Panc1 (cell line): Measurements from ENCODE around the gene WNT2. TPM values are rescaled to one million over a fixed set of nuclear protein-coding genes. Genes with fewer than 3 reads are reported as not detected.

Experiments
- ATAC-seq: fragments of 200-7000 bp; cut with Tn5 transposase; 2 replicates; pipeline ENCODE4 v1.9.1; 2020; ENCODE audit warnings: mild to moderate bottlenecking, moderate library complexity
- BruUV-seq: library from RNA; stranded (reverse); fragments of 400-500 nt; replicated peaks from 2 replicates; lab custom pipeline; 2021; lab: Mats Ljungman, UMichigan
- CTCF ChIA-PET: fragments of 300-600 bp; sonication (Branson Sonifier 250); formaldehyde crosslinking; loops from one replicate; lab custom pipeline; 2022; ENCODE audit warnings: antibody characterized with exemption; lab: Charles Lee
- POLR2A ChIA-PET: fragments of 300-600 bp; sonication (Branson Sonifier 250); formaldehyde crosslinking; loops from one replicate; lab custom pipeline; 2022; ENCODE audit warnings: antibody characterized with exemption; lab: Charles Lee
- DNase-seq: peaks from one replicate; pipeline ENCODE4 v3.0.0-alpha.2; 2010; ENCODE audit warnings: low read depth, low spot score
- H3K27ac ChIP-seq: 2 replicates; pipeline ENCODE4 v1.5.1; 2011; ENCODE audit warnings: mild to moderate bottlenecking, low read length, inconsistent platforms
- H3K27me3 ChIP-seq: fragments of 200-500 bp; sonication (Bioruptor generic); 2 replicates; pipeline ENCODE4 v1.6.0; 2014; ENCODE audit warnings: low read length, inconsistent platforms; ENCODE audit not compliant: control insufficient read depth, insufficient read depth
- H3K36me3 ChIP-seq: fragments of 200-500 bp; sonication (Bioruptor generic); 2 replicates; pipeline ENCODE4 v1.5.1; 2014; ENCODE audit warnings: inconsistent platforms, mild to moderate bottlenecking, low read length, moderate library complexity; ENCODE audit not compliant: control insufficient read depth, insufficient read depth
- H3K4me1 ChIP-seq: 2 replicates; pipeline ENCODE4 v1.5.1; 2011; ENCODE audit warnings: inconsistent platforms, mild to moderate bottlenecking, low read length, moderate library complexity; ENCODE audit not compliant: control insufficient read depth, insufficient read depth
- H3K4me3 ChIP-seq, 2 experiments: 2 replicates each; pipeline ENCODE4 v1.5.1; 2011 to 2012; ENCODE audit warnings: low read depth in 2 of 2, low read length in 2 of 2, mild to moderate bottlenecking in 2 of 2, inconsistent platforms in 1 of 2, moderate library complexity in 1 of 2
- H3K9me3 ChIP-seq: fragments of 200-500 bp; sonication (Bioruptor generic); 2 replicates; pipeline ENCODE4 v1.5.1; 2014; ENCODE audit warnings: low read depth, mild to moderate bottlenecking, inconsistent platforms, low read length, moderate library complexity; ENCODE audit not compliant: control insufficient read depth, insufficient read depth
- CTCF ChIP-seq: fragments of 450-650 bp; IDR thresholded peaks from 2 replicates; pipeline ENCODE4 v1.5.1; 2017; ENCODE audit warnings: mild to moderate bottlenecking
- POLR2AphosphoS5 ChIP-seq: IDR thresholded peaks from 2 replicates; pipeline ENCODE4 v1.6.1; 2012; ENCODE audit warnings: mild to moderate bottlenecking, low read depth, low read length, moderate library complexity
- SIN3A ChIP-seq: IDR thresholded peaks from 2 replicates; pipeline ENCODE4 v1.6.1; 2012; ENCODE audit warnings: low read depth, mild to moderate bottlenecking, low read length, moderate library complexity, borderline replicate concordance; ENCODE audit not compliant: insufficient read depth
- TCF7L2 ChIP-seq: IDR thresholded peaks from 2 replicates; pipeline ENCODE4 v1.6.1; 2011; ENCODE audit warnings: mild to moderate bottlenecking, low read depth, low read length, inconsistent platforms
- in situ Hi-C: cut with HindIII; loops from 2 replicates; pipeline ENCODE4 v1.10.0; 2016; ENCODE audit warnings: low sequenced_read_pairs, low pct_unique_long_range_greater_than_20kb
- intact Hi-C: fragments of 100-400 bp; cut with micrococcal nuclease; formaldehyde crosslinking; loops from one replicate; pipeline ENCODE4 v1.10.0; 2022; ENCODE audit not compliant: unreplicated experiment
- total RNA-seq: library from RNA; stranded (reverse); gene quantifications from one replicate; pipeline ENCODE4 v1.2.1, GENCODE V29; 2021; ENCODE audit not compliant: unreplicated experiment
- TF ChIP-seq, protein P1 (sequence below), 2 experiments: IDR thresholded peaks; 2 replicates each; pipeline ENCODE4 v1.6.1; 2011 to 2012; ENCODE audit warnings: low read depth in 2 of 2, control low read depth in 1 of 2, low read length in 1 of 2, mild to moderate bottlenecking in 1 of 2, moderate library complexity in 1 of 2; ENCODE audit not compliant: insufficient read depth in 1 of 2

Gene WNT2
- total RNA-seq, 1 experiment from 2014 or later: not detected

GRCh38 chr7:117283779-117284178 lies 39.1 kb downstream of the WNT2 start:
- CTCF ChIA-PET: no interaction called here
- no peak for TF ChIP-seq SIN3A
- TF ChIP-seq, protein P1, sequence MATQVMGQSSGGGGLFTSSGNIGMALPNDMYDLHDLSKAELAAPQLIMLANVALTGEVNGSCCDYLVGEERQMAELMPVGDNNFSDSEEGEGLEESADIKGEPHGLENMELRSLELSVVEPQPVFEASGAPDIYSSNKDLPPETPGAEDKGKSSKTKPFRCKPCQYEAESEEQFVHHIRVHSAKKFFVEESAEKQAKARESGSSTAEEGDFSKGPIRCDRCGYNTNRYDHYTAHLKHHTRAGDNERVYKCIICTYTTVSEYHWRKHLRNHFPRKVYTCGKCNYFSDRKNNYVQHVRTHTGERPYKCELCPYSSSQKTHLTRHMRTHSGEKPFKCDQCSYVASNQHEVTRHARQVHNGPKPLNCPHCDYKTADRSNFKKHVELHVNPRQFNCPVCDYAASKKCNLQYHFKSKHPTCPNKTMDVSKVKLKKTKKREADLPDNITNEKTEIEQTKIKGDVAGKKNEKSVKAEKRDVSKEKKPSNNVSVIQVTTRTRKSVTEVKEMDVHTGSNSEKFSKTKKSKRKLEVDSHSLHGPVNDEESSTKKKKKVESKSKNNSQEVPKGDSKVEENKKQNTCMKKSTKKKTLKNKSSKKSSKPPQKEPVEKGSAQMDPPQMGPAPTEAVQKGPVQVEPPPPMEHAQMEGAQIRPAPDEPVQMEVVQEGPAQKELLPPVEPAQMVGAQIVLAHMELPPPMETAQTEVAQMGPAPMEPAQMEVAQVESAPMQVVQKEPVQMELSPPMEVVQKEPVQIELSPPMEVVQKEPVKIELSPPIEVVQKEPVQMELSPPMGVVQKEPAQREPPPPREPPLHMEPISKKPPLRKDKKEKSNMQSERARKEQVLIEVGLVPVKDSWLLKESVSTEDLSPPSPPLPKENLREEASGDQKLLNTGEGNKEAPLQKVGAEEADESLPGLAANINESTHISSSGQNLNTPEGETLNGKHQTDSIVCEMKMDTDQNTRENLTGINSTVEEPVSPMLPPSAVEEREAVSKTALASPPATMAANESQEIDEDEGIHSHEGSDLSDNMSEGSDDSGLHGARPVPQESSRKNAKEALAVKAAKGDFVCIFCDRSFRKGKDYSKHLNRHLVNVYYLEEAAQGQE (IDR thresholded peaks at IDR 0.05; ENCODE audit: insufficient read depth in 1 of 2, low read depth in 2 of 2, low read length in 1 of 2): no peak
- no peak for TF ChIP-seq POLR2AphosphoS5
- no peak for TF ChIP-seq CTCF
- no peak for TF ChIP-seq TCF7L2
- in situ Hi-C loops: no loop called here
- ATAC-seq (no peak), DNase-seq (no peak)
- Histone ChIP-seq H3K4me3 (no peak overlapping the region), H3K36me3 (no peaks in the 10 kb centered on the region), H3K9me3 (no peaks in the 10 kb centered on the region), H3K4me1 (no peaks in the 10 kb centered on the region), H3K27ac (no peak overlapping the region), H3K27me3 (no peaks in the 10 kb centered on the region)
- intact Hi-C loops: no loop called here
- BruUV-seq: no TSS peak
- POLR2A ChIA-PET: no interaction called here

DNA sequence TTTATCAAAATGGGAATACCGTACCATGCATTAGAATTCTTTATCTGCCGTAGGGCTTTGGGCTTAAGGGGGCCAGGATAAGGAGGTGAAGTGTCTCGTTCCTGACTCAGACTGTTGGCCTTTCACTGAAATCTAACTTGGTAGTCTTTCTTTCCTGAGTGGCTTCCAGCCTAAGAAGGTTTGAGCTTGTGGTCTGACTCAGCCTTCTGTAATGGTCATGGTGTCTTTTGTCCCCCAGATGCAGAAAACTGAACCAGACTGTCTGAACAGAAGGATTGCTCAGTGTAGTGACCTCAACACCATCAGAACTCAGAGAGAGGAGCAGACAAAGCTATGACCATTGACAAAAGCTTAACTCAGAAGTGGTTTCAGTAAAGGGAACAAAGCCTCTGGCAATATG lies 39.5 kb downstream of the WNT2 start:
- intact Hi-C loops: no loop called here
- H3K36me3 ChIP-seq: no peaks in the 10 kb centered on the region
- no peaks in the 10 kb centered on the region for H3K9me3 ChIP-seq
- ATAC-seq (no peak), DNase-seq (no peak)
- in situ Hi-C loops: no loop called here
- ChIA-PET CTCF (no interaction called here), POLR2A (no interaction called here)
- no peaks in the 10 kb centered on the region for H3K4me1 ChIP-seq
- H3K27ac ChIP-seq: no peak overlapping the region
- TF ChIP-seq POLR2AphosphoS5: no peak
- no peak for TF ChIP-seq CTCF
- TF ChIP-seq, protein P1 (IDR thresholded peaks at IDR 0.05; ENCODE audit: insufficient read depth in 1 of 2, low read depth in 2 of 2, low read length in 1 of 2): no peak
- no peak for TF ChIP-seq TCF7L2
- no peak for TF ChIP-seq SIN3A
- H3K27me3 ChIP-seq: no peaks in the 10 kb centered on the region
- no TSS peak for BruUV-seq
- no peak overlapping the region for H3K4me3 ChIP-seq
